ENCODE data around the gene ELP4.

The ELP4 gene

DNA sequence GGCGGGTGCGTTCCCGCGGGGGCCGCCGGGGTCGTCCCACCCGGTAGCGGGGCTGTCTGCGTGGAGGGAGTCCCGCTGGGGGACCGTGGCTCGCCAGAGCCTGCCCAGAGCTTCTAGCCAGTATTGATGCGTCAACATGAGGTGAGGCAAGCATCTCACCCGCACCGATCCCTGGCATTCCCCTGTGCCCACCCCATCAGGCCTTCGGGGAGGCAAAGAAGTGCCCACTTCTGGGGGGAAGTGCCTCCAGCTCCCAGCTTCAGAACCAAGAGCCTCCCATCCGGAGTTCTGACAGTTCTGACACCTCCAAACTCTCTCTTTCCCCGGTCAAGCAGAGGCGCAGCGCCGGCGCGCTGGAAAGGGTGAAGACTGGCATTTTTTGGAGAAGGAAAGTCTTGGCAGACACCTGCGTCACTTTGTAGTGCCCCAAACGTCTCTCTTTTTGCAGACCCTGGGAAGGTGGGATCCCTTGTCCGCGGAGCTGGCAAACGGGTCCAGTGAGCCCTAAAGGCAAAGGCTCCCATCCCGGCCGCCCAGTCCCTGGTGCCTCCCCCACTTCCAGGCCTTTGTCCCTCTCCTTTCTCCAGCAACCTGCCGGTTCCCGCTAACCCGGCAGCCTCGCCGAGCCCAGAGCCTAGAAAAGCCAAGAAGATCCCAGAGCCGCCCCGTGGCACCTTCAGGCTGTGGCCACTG lies 304.8 kb downstream of the ELP4 start:
- no peak for DNase-seq

- DNase-seq = no peak
Observed at GRCh38 chr11:31815711-31816467, 306.3 kb downstream of the ELP4 start.

GRCh38 chr11:31816468-31817053 lies 307.0 kb downstream of the ELP4 start:
- DNase-seq = no peak

DNA sequence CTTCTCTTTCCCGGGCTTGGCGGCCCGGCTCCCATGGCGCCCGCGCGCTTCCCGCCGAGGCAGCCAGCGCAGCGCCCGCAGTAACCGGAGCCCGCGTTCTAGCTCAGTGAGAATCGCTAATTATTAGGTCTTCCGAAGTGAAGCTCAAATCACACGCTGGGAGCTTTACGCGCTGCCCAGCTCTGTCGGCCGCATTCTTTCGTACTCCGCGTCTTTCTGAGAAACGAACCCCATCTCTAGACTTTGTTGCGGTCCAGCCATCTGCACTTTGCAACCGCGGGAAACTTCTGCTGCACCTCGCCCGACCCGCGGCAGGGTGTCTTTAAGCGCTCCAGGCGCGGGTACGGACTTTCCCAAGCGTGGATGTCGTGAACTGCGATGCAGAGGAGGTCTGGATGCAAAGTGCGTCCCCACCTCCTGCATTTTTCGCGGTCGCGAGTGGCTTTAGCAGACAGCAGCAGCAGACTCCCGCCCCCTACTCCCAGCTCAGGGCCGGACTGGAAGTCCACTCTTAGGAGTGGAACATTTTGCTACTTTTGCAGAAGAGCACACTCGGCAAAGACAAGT lies 307.6 kb downstream of the ELP4 start:
- peak; percentile 53 for DNase-seq

DNA sequence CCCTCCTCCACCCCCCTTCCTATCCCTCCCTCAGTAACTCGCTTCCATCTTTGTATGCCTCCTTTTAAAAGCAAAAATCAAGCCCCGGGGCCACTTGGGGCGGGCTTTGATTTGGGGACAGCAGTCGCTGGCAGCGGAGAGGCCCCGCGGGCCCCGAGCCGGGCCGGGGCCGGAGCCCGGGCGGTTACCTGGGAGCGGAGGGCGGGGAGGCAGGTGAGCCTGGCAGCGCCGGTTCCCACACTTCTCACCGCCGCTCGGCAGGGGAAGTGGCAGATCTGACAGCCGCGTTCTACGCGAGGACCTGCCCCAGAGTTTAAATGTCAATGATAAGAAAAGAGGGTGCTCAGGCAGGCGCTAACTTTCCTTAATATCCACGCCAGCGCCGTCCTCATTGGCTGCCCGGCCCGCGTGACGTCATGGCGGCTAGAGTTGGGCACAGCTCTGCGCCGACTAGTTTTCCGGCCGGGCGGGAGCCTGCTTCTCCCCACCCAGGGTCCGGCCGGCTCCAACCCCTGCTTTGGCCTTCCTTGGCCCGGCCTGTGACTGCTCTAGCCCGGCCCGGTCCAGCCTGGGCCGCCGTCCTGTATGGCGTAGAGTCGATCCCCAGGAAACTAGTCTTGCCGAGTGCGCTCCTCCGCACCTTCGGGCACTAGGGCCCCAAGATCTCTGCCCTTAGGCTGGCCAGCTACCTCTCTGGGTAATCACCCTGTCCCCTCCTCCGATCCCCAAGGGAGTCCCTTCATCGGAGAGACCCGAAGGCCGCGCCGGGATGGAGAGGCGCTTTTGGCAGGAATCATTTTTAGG lies 308.3 kb downstream of the ELP4 start:
- peak; percentile 8 for DNase-seq

GRCh38 chr11:31818425-31818755 lies 308.8 kb downstream of the ELP4 start:
- DNase-seq = no peak

DNA sequence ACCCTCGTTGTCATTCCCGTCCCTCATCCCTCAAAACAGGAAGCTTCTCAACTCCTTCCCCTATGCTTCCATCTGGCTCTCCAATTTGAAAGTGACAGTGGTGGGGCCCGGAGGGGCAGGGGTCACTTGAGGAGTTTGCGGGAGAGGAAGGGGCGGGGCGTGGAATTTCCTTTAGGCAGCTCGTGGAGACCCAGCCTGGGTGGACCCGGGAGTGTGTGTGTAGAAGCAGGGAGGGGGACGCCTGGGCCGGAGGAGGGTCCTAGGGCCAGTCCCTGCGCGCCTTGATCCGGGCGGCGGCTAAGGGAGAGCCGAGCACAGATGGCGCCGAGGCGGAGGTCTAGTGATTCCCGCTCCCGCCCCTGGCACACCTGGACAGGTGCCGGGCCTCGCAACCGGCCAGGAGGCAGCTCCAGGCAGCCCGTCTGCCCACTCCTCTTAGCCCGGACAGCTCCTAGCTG lies 309.3 kb downstream of the ELP4 start:
- DNase-seq = no peak

DNA sequence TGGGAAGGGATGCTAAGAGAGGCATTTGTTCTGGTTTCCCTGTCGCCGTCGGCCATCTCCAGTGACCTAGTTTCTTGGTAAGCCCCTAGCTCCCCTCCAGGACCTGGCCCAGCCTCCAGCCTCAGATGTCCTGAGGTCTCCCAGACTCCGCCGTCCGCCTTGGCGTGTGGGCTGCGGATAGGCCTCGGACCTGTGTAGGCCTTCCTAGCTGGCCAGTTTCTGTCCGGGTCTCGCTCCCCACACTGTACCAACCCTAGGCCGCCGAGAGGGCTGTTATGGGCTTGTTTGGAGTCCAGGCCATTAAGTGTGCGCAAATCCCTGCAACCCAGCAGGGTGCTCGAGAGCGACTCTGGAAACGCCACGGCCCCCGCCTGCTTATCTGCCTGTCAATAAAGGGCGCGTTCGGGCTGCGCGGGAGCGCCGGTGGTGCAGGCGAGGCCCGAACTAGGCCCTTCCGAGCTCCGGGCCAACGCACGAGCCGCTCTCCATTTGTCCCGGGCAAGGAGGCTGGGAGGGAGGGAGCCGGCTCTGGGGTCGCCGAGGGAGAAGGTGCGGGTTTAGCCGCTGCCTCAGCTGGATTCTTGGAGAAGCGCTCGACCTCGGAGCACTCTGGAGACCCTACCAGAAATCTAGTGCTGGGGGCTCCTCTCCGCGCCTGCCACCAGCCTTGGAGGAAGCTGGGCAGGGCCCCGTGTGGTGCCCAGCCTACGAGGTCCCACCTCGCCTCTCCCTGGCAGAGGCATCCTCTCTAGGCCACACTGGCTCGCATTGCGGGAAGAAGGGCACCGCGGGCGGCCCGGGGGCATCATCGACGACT lies 310.3 kb downstream of the ELP4 start:
- no peak for DNase-seq

DNA sequence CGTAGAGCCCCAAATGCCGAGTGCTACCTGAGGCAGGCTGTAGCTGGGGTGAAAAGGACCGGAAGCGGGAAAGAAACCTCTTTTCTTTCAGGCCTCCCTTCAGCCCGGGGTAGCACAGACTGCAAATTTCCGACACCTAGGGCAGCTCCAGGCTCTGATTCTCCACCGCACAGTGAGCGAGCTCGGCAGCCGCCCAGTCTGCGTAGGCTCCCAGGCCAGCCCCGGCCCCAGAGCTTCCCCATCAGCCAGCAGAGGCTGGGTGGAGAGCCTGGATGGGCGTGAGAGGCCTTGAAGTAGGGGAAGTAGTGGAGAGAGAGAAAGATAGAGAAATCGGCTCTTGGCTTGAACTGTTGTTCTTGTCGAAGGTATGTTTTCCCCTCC lies 310.9 kb downstream of the ELP4 start:
- DNase-seq = no peak

DNA sequence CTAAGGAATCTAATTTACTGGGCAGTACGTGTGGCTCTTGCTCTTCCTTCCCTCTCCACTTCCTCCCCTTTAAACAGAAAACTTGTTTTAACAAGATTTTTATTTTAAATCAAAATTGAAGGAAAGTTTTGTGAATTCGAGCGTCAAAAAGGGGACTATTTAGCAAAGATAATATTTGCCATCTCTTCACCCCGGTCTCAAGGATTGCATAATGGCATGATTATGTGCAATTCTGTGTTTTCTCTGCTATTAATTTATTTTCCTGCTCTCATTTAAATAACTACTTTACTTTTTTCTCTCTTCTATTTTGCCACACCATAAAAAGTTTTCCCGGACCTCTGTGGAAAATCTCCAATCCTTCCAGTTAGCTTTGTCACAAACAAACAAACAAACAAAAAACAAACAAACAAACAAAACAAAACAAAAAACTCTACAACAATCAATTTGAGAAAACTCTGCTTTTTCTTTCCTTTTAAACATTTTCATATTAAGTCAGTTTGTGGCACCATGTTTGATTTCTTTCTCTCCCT lies 311.7 kb downstream of the ELP4 start:
- DNase-seq = no peak

DNA sequence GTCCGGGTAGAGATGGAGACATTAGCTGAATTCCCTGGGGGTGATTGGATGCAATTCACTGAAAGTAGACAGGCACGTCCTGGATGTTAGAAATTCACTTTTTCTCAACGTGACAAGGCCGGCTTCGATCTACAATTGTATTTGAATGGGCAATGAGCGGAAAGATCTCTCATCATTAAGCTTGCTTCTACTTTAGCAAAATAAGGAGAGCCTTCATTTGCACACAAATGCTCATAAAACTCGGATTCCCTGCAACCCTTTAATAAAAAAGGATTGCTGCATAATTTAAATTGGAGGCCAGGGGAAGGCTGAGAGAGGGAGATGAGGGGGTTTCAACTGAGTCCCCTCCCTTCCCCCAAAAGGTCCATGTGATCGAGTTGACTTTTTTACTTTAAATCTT lies 312.2 kb downstream of the ELP4 start:
- DNase-seq = no peak

DNA sequence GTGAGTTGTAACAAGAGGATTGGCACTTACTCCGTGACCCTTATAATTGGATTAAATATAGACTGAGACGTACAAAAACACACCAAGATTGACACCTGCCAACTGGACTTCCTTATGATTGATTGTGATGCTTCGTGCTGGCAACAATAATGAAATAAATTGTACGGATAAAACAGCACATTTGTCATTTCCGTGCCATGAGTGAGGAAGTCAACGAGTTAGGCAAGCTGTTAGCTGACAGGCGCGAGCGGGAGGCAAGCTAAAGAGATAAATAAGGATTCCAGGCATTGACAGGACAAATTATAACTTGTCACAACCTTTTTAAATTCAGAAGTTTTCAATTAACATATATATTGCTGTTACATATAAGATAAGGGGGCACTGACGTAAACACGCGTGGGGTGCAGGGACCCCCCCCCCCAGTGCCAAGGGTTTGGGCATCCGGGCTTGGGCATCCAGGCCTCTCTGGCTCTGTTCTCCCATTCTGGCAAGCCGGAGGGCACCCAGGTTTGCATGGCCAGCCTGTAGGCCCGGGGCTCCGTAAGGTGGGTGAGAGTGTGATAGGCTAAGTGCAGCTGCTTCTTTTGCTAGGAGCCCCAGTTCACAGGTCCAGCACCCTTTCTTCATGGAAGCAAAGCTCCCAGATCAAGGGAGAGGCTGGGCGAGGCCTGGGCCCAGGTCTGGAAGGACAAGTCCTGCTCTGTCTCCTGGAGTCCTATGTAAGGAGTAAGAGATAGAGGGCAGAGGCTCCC lies 312.8 kb downstream of the ELP4 start:
- no peak for DNase-seq

DNA sequence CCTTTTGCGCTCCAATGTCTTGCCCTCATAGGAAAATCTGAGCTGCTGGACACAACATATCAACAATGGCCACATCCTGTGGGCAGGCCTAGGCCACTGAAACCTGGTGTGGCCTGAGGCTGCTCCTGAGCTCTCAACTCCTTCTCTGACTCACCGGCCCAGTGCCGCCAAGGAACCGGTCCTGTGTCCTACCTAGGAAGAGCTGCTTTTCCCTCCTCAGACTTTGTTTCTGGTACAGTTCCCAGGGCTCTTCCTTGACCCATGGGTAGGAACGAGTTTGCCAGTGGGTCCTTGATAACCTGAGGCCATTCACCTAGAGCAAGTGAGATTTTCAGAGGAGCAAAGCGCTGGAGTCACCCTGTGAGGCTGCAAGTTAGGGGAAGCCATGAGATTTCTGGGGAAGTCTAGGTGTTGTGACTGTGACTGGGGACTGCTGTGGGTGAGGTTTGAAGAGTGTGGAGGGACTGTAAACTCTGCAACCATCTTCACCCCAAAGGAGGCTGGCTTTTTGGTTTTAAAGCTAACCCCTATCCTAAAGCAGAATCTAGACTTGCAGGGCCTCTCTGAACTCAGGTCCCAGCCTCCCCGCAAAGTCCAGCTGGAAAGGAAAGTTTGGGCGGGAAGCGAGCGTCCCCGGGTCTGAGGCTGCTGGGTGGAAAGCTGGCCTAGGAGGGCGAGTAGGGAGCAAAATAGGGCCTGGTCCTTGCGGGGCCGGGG lies 313.5 kb downstream of the ELP4 start:
- DNase-seq = no peak

DNA sequence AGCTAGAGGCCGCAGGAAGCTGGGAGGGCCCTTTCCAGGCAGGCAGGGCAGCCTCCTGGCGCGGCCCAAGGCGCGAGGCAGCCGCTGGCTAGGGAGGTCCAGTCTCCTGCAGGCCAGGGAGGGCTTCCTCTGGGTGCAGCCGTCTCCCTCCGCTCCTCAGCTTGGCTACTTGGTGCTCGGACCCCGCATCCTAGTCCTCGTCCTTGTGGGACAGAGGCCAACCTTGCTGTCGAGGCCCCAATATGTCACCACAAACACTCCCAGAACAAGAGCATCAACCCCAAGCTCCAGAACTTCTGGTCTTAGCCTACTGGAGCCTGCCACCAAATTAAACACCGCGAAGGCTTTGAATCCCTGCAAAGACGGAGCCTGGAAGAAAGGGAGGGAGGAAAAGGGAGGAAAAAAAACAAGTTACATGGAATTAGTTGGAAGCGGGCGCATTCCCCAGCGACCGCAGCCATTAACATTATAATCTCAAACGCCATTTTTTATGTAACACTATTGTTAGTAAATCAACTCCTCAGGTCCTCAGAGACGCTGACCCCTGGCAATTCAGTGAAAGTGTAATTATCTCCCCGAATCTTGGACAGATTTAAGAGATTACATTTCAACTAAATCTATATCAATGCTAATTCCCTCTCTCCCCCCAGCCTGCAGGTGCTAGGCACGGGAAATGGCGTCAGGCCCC lies 314.2 kb downstream of the ELP4 start:
- no peak for DNase-seq

DNA sequence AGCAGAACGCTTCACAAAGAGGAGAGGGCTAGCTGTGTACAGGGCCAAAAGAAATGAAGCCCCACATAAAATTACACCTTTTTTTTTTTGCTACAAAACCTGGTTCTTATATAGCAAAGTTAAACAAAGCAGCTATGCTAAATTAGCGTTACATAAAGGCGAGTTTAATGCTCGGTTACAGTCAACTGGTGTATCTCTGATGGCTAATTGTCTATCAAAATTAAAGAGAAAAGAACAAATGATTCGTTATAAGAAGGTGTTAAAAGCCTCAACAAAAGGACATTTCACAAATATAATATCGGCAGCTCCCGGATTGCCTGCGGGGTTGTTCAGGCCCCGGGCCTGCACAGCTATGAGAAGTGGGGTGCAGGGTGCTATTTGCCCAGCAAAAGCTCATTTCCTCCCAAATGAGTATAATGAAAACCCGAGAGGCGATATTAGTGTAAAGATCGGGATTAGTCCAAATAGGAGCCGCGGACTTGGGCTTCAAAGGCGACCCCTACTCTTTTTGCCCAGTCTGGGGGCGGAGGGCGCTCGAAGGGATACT lies 314.8 kb downstream of the ELP4 start:
- DNase-seq = no peak

DNA sequence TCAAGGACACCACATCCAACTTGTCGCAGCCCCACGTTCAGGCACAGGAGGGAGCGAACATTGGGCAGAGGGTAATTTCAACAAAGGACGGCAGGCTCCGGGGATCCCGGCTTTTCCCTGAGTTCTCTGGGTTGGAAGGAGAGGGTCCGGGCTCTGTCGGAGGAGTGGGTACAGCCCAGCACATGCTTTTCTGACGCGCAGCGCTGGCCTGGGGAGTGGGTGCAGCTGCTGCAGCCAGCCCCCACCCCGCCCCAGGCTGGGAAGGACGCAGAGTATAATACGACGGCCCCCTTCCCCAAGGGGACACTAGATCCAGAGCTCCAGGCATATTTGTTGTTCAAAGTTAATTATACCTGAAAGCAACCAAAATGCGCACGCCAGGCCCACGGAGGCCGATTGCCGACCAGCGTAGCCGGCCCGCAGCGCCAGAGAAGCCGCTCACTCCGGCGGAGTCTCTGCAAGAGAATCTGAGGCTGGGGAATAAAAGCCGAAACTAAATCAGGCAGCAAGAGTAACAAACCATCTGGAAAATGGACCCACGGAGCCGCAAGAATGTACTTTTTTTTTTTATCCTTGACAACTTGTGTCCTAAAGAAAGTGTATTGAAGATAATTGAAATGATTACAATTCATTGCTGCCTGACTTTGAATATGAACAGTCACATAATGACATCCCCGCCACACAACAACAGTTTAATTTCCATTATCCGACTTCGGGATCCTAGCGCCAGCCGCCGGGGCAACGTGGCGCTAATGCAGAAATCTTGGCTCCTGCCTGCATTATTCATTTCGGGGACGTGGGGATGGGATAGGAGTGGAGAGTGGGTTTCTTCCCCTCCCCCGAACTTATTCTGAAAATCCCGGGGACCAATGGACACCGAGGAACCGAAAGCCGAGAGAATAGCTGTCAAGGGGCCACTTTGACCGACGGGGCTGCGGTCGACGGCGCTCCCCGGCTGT lies 315.6 kb downstream of the ELP4 start:
- DNase-seq = no peak

DNA sequence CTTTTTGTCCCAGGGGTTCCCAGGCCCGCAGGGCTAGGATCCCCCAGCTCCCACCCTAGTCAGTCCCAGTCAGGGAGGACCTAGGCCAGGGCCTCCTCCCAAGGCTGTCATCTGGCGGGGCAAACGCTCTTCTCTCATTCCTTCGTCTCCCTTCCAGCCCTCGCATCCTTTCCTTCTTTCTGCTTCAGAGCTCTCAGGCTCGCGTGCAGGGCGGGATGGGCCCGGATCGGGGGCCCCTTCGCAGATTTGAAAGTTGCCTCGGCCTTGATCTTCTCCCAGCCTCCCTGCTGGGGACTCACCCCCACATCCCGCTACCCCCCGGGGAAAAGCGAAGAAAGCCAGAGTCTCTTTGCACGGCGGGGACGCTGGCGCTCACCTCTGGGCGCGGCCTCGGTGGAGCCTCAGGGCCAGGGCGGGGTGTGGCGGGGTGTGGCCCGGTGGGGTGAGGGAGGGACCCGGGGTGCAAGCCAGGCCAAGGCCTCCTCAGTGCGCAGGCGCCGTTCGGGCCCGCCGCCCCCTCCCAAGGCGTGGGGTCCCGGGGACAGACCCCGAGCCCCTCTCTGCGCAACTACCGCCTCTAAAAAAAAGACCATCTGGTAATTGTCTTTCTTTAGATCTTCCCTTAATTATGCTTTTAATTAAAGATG lies 316.4 kb downstream of the ELP4 start:
- no peak for DNase-seq
